GM12874 (cell line): ENCODE measurements around the gene STAB2.

Experiments
- TF ChIP-seq, protein P1 (sequence below): IDR thresholded peaks from 2 replicates; pipeline ENCODE4 v1.5.1; 2011; ENCODE audit warnings: low read depth, mild to moderate bottlenecking, control low read depth, low read length, moderate library complexity; ENCODE audit not compliant: insufficient read depth

STAB2 gene

DNA sequence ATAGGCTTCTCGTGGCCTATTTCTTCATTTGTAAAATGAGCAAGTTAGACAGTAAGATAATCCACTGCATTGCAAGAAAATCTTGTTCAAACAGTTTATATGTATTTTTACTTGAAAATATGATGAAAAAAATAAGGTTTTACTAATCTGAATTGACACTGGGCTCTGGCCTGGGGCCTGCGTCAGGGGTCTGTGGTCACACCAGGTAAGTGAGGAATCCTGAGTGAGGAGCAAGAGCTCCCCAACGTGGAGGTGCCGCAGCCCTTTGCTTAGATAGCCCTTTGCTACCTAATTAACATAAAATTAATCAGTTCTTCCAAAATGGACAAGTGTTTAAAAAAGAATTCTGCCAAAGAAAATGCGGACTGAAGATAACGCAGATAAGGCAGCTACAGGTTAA is 39.1 kb upstream of the STAB2 start:
- TF ChIP-seq, protein P1, sequence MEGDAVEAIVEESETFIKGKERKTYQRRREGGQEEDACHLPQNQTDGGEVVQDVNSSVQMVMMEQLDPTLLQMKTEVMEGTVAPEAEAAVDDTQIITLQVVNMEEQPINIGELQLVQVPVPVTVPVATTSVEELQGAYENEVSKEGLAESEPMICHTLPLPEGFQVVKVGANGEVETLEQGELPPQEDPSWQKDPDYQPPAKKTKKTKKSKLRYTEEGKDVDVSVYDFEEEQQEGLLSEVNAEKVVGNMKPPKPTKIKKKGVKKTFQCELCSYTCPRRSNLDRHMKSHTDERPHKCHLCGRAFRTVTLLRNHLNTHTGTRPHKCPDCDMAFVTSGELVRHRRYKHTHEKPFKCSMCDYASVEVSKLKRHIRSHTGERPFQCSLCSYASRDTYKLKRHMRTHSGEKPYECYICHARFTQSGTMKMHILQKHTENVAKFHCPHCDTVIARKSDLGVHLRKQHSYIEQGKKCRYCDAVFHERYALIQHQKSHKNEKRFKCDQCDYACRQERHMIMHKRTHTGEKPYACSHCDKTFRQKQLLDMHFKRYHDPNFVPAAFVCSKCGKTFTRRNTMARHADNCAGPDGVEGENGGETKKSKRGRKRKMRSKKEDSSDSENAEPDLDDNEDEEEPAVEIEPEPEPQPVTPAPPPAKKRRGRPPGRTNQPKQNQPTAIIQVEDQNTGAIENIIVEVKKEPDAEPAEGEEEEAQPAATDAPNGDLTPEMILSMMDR: no peak

DNA sequence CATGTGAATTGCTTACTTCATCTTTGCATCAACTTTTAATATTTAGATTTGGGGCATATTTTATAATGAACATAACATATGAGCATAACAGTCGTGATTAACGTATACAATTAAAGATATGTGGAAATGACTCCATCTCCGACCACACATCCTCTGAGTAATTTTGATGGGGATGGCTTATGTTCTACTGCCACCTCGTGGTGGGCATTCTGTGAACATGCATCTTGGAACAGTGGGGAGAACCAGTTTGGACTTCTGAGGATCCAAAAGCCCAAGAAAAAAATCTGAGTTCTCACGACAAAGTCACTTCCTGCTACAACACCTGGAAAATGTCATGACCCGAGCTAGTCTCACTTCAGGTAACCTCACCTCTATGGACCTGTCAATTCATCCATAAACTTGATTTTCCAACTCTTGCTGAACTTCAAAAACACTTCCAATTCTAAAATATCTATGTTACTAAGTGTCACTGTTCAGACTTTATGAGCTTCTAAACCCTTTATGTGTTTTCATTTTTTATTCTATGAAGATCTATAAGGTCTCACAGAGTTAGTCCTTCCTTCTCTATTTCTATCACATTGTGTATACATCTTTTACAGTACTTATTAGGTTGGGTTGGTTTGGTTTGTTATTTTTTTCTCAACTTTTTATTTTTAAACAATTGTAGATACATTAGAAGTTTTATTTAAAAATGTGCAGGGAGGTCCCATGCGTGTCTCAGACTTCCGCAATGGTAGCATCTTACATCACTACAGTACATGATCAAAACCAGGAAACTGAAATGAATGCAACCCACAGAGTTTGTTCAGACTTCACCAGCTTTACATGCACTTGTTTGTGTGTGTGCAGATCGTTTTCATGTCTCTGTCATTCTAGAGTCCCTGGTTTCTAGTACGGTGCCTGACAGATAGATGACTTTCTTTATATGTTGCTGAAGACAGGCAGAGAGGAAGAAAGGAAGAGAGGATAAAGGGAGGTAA is 38.2 kb upstream of the STAB2 start:
- TF ChIP-seq, protein P1: peak; percentile 65

DNA sequence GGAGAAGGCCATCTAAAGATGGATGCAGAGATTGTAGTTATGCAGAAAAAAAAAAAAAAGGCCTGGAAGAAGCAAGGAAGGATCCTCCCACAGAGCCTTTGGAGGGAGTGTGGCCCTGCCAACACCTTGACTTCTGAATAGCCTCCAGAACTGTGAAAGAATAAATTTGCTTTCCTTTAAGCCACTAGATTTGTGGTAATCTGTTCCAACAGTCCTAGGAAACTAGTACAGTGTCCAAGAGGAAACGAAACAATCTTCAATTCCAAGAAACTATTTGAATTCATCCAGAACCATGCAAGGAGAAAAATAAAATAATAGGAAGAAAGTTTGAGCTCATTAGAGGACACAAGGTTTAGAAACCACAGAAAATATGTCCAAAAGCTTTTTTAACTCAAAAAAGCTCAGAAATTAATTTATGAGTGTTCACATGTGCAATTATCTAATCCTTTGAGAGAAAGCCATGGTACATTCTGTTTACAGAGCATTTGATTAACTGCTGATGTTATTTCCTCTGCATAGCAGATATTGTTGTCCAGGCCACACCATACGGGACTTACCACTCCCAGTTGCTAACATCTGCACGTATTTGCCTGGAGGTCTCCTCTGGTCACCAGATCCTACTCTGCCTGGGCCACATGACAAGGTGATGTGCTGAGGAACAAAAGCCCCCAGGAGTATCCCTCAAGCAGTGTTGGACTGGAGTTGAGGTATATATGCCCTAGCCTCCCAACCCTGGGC is 30.0 kb upstream of the STAB2 start:
- TF ChIP-seq, protein P1: no peak

DNA sequence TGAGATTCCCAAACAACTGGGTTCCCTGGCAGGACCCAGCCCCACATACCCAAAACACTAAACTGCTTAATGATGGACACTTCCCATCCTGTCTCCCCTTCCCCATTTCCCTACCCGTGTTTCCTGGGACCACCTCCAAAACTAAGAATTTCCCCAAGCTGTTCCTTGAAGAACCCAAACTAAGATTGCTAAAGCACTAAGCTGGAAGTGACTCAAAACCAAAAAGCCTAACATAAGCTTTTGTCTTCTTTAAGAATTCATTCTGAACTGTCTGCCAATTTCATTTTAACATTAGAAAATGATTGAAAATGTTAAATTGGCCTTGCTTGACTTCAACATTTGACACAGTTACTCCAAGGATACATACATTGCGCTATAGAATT is 29.5 kb upstream of the STAB2 start:
- TF ChIP-seq, protein P1: no peak

DNA sequence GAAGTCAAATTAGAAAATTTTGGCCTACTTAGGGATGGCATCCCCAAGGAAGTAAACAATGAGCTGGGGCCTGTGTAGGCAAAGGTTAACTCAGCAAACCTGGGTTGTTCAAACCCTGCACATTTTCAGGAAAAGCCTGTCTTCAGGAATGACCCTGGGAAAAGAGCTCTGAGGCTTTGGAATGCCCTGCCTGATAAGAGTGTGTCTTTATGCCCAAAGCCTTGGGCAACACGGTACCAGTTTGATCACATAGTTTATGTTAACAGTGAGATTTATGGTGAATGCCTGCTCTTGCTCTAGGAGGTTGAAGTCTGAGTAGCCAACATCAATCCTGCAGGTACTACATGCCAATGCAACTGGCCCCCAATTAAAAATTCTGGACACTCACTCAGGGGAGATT is 28.2 kb upstream of the STAB2 start:
- TF ChIP-seq, protein P1: no peak

DNA sequence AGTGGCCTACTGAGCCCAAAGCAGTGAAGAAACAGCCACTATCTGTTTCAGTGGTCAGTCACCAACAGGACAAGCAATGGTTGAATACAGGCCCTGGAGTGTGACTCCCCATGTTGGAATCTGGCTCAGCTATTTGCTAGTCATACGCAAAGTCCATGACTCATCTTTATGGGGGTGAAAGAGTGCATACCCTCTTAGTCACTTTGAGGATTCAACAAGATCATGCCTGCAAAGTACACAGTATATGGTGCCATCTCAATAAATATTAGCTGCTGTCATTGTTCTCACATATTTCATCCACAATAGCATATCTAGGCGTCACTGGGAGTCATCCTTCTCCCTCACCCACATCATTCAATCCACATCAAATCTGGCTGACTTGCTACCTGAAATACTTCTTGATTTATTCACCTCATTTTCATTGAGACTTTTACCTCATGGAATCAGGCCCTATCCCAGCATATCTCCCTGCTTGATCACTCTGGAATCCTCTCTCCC is 26.4 kb upstream of the STAB2 start:
- TF ChIP-seq, protein P1: no peak

DNA sequence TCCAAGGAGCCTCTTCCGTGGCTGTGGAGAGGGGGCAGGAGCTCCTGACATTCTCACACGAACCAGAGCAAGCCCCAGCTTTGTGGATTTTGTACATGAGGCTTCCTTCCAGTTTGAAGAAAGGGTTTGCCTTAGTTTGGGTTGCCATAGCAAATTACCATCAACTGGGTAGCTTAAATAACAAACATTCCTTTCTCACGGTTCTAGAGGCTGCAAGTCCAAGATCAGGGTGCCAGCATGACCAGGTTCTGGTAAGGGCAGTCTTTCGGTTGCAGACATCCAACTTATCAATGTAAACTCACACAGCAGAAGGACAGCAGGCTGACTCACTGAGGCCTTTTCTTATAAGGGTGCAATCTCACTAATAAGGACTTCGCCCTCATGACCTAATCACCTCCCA is 25.9 kb upstream of the STAB2 start:
- TF ChIP-seq, protein P1: no peak
